ENCODE data around the gene CD200R1. TPM values are rescaled to one million over a fixed set of nuclear protein-coding genes. Genes with fewer than 3 reads are reported as not detected.

The CD200R1 gene
- total RNA-seq, 1 donor from 2014 or later = 0.18 TPM

- H3K4me1 Mint-ChIP-seq (ENCODE audit: unreplicated experiment) = no peaks in the 10 kb centered on the region
Measured at GRCh38 chr3:112881891-112882290, 93.0 kb downstream of the CD200R1 start.

GRCh38 chr3:112875561-112875960, 99.3 kb downstream of the CD200R1 start:
- Mint-ChIP-seq H3K36me3 (ENCODE audit: low read depth, unreplicated experiment) (no peaks in the 10 kb centered on the region), H3K4me1 (ENCODE audit: unreplicated experiment) (no peaks in the 10 kb centered on the region), H3K27me3 (ENCODE audit: unreplicated experiment) (peaks cover 1% of the 10 kb centered on the region), H3K27ac (ENCODE audit: unreplicated experiment) (no peak overlapping the region), H3K4me3 (ENCODE audit: unreplicated experiment) (no peak overlapping the region), H3K9me3 (ENCODE audit: unreplicated experiment) (no peaks in the 10 kb centered on the region)
- no peak for DNase-seq (ENCODE audit: low spot score)
- no peak for TF ChIP-seq CTCF (IDR thresholded peaks at IDR 0.05; ENCODE audit: unreplicated experiment)

More at GRCh38 chr3:112881891-112882290, 93.0 kb downstream of the CD200R1 start:
- TF ChIP-seq CTCF (IDR thresholded peaks at IDR 0.05; ENCODE audit: unreplicated experiment) = no peak
- no peaks in the 10 kb centered on the region for H3K9me3 Mint-ChIP-seq (ENCODE audit: unreplicated experiment)
- H3K27ac Mint-ChIP-seq (ENCODE audit: unreplicated experiment) = no peak overlapping the region
- H3K27me3 Mint-ChIP-seq (ENCODE audit: unreplicated experiment) = peaks cover 3% of the 10 kb centered on the region
- no peak for DNase-seq (ENCODE audit: low spot score)
- no peak overlapping the region for H3K4me3 Mint-ChIP-seq (ENCODE audit: unreplicated experiment)
- no peaks in the 10 kb centered on the region for H3K36me3 Mint-ChIP-seq (ENCODE audit: low read depth, unreplicated experiment)

GRCh38 chr3:112874725-112875124, 100.2 kb downstream of the CD200R1 start:
- Mint-ChIP-seq H3K27ac (ENCODE audit: unreplicated experiment) (no peak overlapping the region), H3K4me1 (ENCODE audit: unreplicated experiment) (no peaks in the 10 kb centered on the region), H3K4me3 (ENCODE audit: unreplicated experiment) (no peak overlapping the region), H3K9me3 (ENCODE audit: unreplicated experiment) (no peaks in the 10 kb centered on the region), H3K27me3 (ENCODE audit: unreplicated experiment) (no peaks in the 10 kb centered on the region), H3K36me3 (ENCODE audit: low read depth, unreplicated experiment) (no peaks in the 10 kb centered on the region)
- no peak for DNase-seq (ENCODE audit: low spot score)
- no peak for TF ChIP-seq CTCF (IDR thresholded peaks at IDR 0.05; ENCODE audit: unreplicated experiment)

- no peak for DNase-seq (ENCODE audit: low spot score)
- H3K9me3 Mint-ChIP-seq (ENCODE audit: unreplicated experiment) = no peaks in the 10 kb centered on the region
- H3K4me3 Mint-ChIP-seq (ENCODE audit: unreplicated experiment) = no peak overlapping the region
- no peaks in the 10 kb centered on the region for H3K27me3 Mint-ChIP-seq (ENCODE audit: unreplicated experiment)
- H3K27ac Mint-ChIP-seq (ENCODE audit: unreplicated experiment) = no peak overlapping the region
- H3K4me1 Mint-ChIP-seq (ENCODE audit: unreplicated experiment) = no peaks in the 10 kb centered on the region
- no peaks in the 10 kb centered on the region for H3K36me3 Mint-ChIP-seq (ENCODE audit: low read depth, unreplicated experiment)
- no peak for TF ChIP-seq CTCF (IDR thresholded peaks at IDR 0.05; ENCODE audit: unreplicated experiment)
Measured at GRCh38 chr3:112873632-112874031, 101.3 kb downstream of the CD200R1 start.

GRCh38 chr3:112871735-112872134, 103.2 kb downstream of the CD200R1 start:
- DNase-seq (ENCODE audit: low spot score) = no peak
- Mint-ChIP-seq H3K9me3 (ENCODE audit: unreplicated experiment) (no peaks in the 10 kb centered on the region), H3K4me3 (ENCODE audit: unreplicated experiment) (no peak overlapping the region), H3K36me3 (ENCODE audit: low read depth, unreplicated experiment) (no peaks in the 10 kb centered on the region), H3K27ac (ENCODE audit: unreplicated experiment) (no peak overlapping the region), H3K4me1 (ENCODE audit: unreplicated experiment) (no peaks in the 10 kb centered on the region), H3K27me3 (ENCODE audit: unreplicated experiment) (no peaks in the 10 kb centered on the region)
- TF ChIP-seq CTCF (IDR thresholded peaks at IDR 0.05; ENCODE audit: unreplicated experiment) = no peak

Other genes starting within 250 kb of the CD200R1 start
- gene CD200R1L, start 128.2 kb downstream of the CD200R1 start, total RNA-seq (ENCODE audit: unreplicated experiment) = not detected
- gene GTPBP8, start 15.9 kb upstream of the CD200R1 start, total RNA-seq (ENCODE audit: unreplicated experiment) = 19.4 TPM
- gene BOC, start 236.5 kb upstream of the CD200R1 start, total RNA-seq (ENCODE audit: unreplicated experiment) = 3.8 TPM